Epidermal melanocyte (primary cell): ENCODE data around the gene PYHIN1.
"Not testable (repeated sequence)": the region's sequence is repeated elsewhere in the genome, so short reads cannot be mapped to it uniquely, and the experiment has no call there.

ENCODE experiments used
- DNase-seq: peaks from one replicate; pipeline ENCODE4 v3.0.0; 2011; ENCODE audit warnings: low spot score; ENCODE audit not compliant: insufficient read length

PYHIN1 gene

DNA sequence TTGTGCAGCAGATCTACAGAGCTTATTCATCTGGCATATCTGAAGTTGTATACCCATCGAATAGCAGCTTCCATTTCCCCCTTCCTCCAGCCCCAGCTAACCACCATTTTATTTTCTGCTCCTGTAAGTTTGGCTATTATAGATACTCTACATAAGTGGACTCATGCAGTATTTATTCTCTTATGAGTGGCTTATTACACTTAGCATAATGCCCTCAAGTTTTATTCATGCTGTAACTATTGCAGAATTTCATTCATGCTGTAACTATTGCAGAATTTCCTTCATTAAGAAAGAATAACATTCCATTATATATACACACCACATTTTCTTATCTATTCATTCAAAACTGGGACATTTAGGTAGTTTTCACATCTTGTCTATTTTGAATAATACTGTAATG lies 47.9 kb downstream of the PYHIN1 start:
- DNase-seq, result no peak

DNA sequence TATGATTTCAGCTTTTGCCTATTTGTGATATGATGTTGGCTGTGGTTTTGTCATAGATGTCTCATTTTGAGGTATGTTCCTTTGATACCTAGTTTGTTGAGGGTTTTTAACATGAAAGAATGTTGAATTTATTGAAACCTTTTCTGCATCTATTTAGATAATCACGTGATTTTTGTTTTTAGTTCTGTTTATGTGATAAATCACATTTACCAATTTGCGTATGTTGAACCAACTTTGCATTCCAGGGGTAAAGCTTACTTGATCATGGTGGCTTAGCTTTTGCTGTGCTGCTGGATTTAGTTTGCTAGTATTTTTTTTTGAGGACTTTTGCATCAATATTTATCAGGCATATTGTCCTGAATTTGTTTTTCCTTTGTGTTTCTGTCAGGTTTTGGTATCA lies 51.9 kb downstream of the PYHIN1 start:
- no peak for DNase-seq

GRCh38 chr1:158984386-158984785 lies 53.0 kb downstream of the PYHIN1 start:
- no peak for DNase-seq

GRCh38 chr1:158989424-158989823 lies 58.1 kb downstream of the PYHIN1 start:
- no peak for DNase-seq

DNA sequence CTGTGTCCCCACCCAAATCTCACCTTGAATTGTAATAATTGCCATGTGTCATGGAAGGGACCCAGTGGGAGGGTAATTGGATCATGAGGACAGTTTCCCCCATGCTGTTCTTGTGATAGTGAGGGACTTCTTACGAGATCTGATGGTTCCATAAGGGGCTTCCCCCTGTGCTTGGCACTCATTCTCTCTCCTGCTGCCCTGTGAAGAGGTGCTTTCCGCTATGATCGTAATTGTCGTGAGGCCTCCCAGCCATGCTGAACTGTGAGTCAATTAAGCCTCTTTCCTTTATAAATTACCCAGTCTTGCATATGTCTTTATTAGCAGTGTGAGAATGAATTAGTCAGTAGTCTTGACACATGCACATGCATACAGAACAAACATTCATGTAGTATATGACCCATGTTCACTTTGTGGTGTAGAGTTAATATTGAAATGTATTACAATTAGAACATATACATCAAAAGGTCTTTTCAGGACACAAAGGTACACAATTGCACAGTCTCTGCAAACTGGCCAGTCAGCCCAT lies 61.5 kb downstream of the PYHIN1 start:
- DNase-seq, result no peak

DNA sequence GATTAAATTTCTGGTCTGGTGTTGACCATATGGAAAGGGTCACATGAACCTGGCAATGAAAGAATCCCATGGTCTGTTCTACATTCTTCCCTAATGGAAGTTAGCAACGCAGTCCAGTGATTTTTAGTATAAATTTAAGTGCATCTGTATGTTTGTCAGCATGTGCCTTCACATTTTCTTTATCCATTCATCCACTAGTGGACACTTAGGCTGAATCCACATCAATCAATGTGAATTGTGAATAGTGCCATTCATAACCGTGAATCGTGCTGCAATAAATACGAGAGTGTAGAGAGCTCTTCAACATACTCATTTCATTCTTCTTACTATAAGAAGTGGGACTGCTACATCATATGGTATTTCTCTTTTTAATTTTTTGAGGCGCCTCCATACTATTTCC lies 65.6 kb downstream of the PYHIN1 start:
- no peak for DNase-seq

DNA sequence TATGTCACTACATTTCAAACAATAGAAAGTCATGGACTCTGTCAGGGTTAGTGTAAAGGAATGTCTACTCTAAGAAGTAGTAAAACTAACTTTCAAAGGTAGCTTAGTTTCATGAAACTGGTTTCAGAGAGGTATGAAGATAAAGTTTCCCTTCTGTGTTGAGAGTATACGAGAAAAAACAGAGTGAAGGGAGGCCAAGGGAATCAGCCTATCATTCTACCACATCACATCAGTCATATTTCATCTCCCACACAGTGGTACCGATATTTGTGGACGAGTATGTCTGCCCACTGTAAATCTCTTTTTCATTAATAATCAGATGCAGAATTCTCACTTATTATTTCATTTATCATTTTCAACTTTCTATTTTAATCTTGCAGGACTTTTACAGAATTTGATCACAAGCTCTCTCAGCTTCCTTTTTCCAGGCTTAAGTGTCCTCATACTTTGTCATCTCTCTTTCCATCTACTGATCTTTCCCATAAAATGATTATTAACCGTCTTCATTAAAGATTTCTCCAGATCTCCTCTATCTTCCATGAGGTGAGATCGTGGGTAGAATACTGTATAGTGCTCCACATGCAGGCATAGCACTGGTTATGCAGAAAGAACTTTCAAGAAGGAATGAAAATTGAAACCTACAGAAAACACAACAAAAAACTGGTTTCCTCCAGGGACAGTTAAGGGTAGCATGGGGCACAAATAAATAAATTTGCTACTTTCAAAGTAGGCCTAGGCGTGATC lies 66.9 kb downstream of the PYHIN1 start:
- no peak for DNase-seq

- DNase-seq, result no peak
These were observed 67.4 kb downstream of the PYHIN1 start for GRCh38 chr1:158998781-158999161.

GRCh38 chr1:158999316-159000069 lies 68.1 kb downstream of the PYHIN1 start:
- peak; percentile 27 for DNase-seq

- no peak for DNase-seq
These were observed 68.7 kb downstream of the PYHIN1 start for GRCh38 chr1:159000070-159000409.

DNA sequence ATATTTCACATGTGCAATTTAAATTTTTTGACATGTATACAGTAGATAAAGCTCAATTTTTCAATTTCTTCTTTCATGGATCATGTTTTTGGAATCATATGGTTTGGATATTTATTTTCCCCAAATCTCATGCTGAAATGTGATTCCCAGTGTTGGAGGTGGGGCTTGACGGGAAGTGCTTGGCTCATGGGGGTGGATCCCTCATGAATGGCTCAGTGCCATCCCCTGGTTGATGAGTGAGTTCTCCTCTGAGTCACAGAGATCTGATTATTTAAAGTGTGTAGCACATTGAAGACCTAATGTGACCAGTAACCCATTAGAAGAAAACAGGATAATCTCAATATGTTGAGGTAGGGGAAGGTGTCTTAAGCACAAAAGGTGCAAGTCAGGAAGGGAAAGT lies 69.3 kb downstream of the PYHIN1 start:
- DNase-seq, result peak; percentile 80

DNA sequence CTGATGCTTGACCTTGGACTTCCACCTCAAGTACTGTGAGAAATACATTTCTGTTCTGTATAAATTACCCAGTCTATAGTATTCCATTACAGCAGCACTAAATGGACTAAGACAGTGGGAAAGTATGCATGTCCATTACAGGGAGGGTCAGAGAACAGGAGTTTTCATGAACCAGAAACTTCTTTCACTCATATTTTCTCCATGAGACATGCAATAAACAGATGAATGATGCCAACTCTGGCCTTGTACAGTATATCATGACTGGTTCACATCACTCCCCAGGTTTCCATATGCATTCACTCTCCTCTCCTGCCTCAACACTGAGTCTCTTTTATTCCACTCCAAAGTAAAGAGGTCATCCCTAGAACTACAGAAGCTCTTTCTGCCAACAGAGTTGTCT lies 73.8 kb downstream of the PYHIN1 start:
- no peak for DNase-seq

- DNase-seq, result no peak
These were observed 74.3 kb downstream of the PYHIN1 start for GRCh38 chr1:159005676-159006075.

DNA sequence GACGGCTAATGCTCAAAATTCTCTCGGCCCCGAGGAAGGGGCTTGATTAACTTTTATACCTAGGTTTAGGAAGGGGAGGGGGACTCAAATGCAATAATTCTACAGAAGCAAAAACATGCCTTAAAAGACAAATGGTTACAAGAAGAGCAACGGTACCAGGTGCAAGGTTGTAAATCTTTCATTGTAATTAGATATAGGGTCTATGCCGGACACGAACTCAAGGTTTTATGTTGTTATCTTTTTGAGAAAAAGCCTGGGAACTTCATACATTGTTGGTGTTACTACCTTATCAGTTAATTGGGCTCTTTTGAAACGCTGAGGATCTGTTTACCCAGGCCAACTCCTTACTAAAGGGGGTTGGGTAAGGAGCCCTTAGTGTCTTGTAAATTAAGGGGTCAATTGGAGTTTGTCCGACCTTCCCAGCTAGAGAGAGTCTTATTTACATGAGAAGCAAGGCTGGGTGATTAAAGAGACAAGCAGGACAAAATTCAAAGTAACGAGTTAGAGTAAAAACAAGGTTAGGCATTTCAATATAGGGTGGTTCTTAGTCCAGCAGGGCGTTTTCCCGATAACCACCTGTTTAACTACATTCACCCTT lies 75.0 kb downstream of the PYHIN1 start:
- DNase-seq, result not testable (repeated sequence)

GRCh38 chr1:159007726-159008125 lies 76.4 kb downstream of the PYHIN1 start:
- no peak for DNase-seq

GRCh38 chr1:159008744-159009188 lies 77.4 kb downstream of the PYHIN1 start:
- DNase-seq, result no peak

- DNase-seq, result no peak
These were observed 77.9 kb downstream of the PYHIN1 start for GRCh38 chr1:159009287-159009686.

- peak; percentile 76 for DNase-seq
These were observed 78.5 kb downstream of the PYHIN1 start, which contains the start of gene IFI16 for GRCh38 chr1:159009704-159010361. Gene IFI16, plus strand, starts transcription at chr1:159009907. Its CDS starts 4,774 bp downstream, at chr1:159014681.

DNA sequence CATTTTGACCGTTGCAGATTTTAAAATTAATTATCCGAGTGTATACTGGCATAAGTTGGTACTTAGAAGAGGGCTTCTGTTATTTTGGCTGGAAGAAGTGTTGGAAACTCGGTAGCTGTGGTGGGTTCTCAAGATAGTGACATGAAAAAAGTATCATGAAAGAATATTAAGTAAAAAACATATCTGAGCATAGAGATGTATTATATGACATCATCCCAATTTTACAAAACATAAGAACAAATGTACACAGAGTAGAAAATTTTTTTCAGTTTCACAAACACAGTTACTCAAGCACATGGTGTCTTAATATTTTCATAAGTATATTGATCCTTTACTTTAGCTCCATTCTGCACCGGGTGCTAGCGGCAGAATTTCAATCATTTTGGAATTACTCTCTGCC lies 79.0 kb downstream of the PYHIN1 start:
- no peak for DNase-seq

GRCh38 chr1:159011001-159011400 lies 79.6 kb downstream of the PYHIN1 start:
- not testable (repeated sequence) for DNase-seq

- DNase-seq, result no peak
These were observed 80.4 kb downstream of the PYHIN1 start for GRCh38 chr1:159011751-159012150.

- DNase-seq, result no peak
These were observed 81.1 kb downstream of the PYHIN1 start for GRCh38 chr1:159012495-159012894.
